Activated naive CD8-positive, alpha-beta T cell treated with anti-CD3 and anti-CD28 coated beads, Interleukin-2, amount 50 U/mL, for 16 hours (primary cell): ENCODE results near the gene AMBN.
"Not testable (repeated sequence)": the region's sequence is repeated elsewhere in the genome, so short reads cannot be mapped to it uniquely, and the experiment has no call there.

ENCODE experiments used
- DNase-seq: peaks from one replicate; pipeline ENCODE4 v3.0.0-alpha.2; 2020; ENCODE audit warnings: low read depth, low spot score

The AMBN gene

GRCh38 chr4:70607334-70607853 lies 15.3 kb downstream of the AMBN start:
- no peak for DNase-seq

GRCh38 chr4:70608324-70608723 lies 16.3 kb downstream of the AMBN start:
- DNase-seq = no peak

GRCh38 chr4:70613306-70614183 lies 21.5 kb downstream of the AMBN start:
- no peak for DNase-seq

DNA sequence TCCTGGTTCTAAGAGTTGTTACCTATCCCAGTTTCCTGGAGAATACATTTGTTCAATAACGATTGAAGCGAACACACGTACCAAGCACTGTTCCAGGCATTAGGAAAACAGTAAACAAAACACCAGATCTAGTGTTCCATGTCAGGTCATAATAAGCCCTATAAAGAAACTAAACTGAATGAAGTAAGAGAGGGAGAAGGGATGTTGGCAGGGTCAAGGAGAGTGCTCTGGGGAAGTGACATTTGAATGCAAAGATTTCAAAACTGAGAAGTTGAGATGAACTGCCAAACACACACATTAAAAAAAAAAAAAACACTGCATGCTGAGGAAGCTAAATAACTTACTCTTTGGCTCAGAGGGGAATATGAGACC lies 22.1 kb downstream of the AMBN start:
- no peak for DNase-seq

GRCh38 chr4:70619288-70619687 lies 27.2 kb downstream of the AMBN start:
- DNase-seq = no peak

DNA sequence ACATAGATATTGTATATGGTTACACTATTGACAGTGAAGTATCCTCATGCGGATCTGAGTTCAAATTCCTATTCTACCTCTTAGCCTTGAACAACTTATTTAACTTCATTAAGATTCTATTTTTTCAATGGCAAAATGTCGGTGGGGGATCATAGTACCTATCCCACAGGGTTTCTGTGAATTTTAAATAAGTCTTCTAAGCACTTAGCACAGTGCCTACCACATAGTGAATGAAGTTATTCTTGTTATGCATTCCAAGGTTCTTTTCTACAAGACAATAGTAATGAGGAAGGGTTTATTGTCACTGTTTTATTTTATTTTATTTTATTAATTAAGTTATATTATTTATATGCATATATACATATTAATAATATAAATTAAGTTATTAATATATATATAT lies 27.7 kb downstream of the AMBN start:
- DNase-seq = no peak

- DNase-seq = no peak
Observed at GRCh38 chr4:70623323-70623722, 31.3 kb downstream of the AMBN start.

GRCh38 chr4:70624226-70624793 lies 32.3 kb downstream of the AMBN start:
- no peak for DNase-seq

DNA sequence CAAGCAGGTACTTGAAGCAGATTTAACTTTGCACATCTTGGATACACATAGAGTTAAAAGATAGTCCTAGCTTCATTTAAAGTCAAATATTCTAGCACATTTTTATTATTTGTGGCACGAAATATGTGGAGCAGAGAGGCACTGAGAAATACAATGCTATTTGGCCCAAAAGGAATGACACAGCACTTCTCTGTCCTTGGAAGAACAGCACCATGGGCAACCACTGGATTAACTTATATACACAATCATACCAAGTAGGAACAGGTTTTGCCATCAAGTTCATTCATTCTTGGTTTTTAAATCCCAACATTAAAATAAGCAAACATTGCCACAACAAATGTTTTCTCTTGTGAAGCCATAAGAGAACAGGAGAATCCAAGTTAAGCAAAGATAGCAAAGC lies 35.6 kb downstream of the AMBN start:
- no peak for DNase-seq

DNA sequence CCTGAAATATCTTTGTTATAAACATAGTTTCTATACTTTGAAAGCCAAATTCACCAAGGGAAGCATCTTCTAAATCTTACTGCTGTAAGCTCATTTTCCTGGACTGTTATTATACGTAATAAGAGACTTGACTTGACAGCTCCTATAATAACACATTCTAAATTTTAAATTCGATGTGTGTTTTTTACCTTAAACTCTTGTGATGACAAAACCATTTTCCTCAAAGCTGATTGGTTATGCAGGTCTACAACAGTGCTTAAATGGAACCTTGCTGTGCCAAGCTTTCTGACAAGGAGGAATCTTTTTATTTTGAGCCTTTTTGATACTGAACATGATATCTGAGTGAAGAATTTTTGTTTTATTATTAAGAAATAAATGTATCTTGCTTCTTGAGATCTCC lies 36.4 kb downstream of the AMBN start, which contains the start of gene ENAM:
ENAM (plus strand) TSS at position 301 of the 400 bp plus-strand sequence. CDS start 757 bp downstream, outside the sequence.
- no peak for DNase-seq

DNA sequence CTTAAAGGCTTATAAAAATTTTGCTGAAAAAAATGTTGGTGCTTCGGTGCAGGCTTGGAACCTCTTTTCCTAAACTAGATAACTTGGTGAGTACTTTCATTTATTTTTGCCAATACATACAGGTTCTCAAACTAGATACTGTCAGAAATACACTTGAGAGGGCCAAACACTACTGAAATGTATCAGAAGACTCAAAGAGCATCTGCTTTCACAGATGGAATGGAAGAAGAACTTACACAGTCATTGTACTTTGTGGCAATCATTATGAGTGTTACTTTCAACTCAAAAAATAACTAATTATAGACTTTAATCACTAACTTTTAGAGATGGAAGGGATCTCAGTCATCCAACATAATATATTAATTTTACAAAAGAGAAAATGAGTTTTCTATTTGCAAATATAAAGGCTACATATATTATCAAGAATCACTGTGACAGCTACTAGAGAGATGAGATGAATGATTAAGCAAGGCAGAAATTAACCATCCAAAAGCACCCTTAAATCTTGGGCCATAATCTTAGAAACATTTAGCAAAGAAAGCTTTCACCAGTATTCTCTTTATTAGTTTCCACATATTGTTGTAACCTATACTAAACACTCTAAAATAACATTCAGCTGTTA lies 37.5 kb downstream of the AMBN start:
- no peak for DNase-seq

DNA sequence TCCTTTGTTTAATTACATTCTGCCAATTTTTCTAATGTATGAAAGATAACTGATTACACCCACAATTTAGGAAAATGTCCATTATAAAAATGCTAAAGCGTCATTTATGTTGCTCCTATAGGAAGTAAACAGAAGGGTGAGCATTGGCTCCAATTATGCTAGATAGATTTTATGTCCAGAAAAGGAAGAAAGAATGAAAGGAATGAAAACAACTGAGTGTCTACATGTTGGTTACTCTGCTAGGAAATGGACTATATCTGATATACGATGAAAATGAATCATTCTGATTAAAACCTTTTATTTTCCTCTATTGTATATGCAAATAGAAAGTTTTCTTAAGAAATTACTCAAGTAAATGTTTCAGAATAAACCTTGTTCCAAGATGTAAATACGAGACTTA lies 38.1 kb downstream of the AMBN start:
- no peak for DNase-seq

GRCh38 chr4:70632028-70632427 lies 40.0 kb downstream of the AMBN start:
- DNase-seq = no peak

DNA sequence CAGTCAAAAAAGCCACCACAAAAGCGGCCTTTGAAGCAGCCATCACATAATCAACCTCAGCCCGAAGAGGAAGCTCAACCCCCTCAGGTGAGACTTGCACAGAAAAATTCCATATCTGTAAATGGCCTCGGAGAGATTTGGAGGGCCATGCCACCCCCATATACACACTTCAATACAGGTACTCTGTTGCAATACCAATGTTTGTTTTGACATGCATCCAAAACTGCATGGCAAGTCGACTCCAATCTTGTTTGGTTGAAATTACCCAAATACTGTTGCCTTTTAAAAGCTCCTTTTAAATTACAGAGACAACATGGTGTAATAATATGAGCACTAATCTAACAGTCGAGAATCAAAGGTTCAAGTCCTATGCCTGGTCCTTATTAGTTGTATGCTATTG lies 42.4 kb downstream of the AMBN start:
- DNase-seq = no peak

DNA sequence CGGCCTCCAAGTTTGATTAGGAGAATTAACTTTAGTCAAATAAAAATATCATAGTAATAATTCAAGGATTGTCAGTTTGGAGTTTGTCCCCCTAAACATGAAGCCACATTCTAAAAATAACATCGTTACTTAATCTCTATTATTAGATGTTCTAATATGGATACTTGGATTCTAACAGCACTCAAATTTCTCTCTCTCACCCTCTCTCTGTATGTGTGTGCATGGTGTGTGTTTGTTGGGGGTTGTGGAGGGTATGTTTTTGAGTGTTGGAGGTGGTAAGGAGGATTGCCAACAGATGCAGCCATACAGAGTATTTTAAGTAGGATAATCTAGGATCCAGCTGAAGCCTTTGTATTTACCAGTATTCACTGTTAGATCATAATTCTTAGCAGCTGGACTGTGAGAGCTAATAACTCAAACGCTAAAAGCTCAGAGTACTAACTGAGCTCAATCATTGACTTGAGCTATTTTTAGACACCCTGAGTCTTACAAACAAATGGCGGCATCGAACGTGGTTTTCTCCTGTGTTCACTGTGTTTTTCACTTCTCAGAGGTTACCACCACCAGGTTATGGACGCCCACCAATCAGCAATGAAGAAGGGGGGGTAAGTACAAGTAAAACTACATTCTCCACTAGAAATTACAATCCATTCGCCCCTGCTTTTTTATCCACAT lies 45.3 kb downstream of the AMBN start:
- DNase-seq = no peak

- no peak for DNase-seq
Observed at GRCh38 chr4:70640192-70640591, 48.1 kb downstream of the AMBN start.

- DNase-seq = not testable (repeated sequence)
Observed at GRCh38 chr4:70650741-70651140, 58.7 kb downstream of the AMBN start.

DNA sequence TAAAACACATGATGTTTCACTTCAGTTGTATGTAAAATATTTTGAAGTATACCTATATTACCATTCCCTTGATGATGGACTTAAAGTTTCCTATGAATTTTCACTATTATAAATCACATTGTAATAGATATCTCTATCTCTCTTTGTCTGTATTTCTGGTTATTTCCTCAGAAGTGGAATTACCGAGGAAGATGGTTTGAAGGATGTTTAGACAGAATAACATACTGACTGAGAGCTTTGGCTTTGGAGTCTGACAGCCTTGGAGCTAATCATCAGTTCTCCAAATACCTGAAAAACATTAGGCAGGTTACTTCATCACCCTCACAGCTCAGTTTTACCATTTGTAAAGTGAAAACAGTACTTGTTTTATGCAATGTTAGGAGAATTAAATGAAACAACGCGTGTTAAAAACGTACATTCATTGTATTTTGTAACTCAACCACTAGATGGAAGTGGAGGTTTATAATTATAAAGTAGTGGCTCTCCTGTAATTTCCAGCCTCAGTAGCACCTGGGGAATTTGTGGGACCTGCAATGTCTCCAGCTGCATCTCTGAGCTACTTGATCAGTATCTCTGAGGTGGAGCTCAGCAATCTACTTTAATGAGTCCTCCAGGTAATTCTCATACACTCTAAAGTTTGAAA lies 59.9 kb downstream of the AMBN start:
- no peak for DNase-seq

DNA sequence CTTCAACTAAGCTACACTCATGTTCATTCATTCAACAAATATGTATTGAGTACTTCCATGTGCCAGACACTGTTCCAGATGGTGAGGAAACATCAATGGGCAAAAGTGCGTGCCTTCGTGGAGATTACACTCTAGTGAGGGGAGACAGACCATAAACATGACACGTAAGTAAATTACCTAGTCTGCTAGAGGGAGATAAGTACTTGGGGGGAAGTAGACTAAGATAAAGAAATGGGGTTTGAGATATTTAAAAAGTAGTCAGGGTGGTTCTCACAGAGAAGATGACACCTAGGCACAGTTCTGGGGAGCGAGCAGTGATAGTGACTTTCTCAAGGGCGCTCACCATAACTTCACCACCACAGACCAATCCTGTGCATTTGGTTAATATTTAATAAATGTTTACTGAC lies 62.6 kb downstream of the AMBN start:
- no peak for DNase-seq
